HG02798 (cell line): Measurements from ENCODE around the gene IL7R.

Experiments
- ATAC-seq: cut with Tn5 transposase; IDR thresholded peaks from one replicate; pipeline ENCODE4 v1.9.1; 2021; ENCODE audit warnings: mild to moderate bottlenecking; ENCODE audit not compliant: unreplicated experiment, poor library complexity

Gene IL7R, protein sequence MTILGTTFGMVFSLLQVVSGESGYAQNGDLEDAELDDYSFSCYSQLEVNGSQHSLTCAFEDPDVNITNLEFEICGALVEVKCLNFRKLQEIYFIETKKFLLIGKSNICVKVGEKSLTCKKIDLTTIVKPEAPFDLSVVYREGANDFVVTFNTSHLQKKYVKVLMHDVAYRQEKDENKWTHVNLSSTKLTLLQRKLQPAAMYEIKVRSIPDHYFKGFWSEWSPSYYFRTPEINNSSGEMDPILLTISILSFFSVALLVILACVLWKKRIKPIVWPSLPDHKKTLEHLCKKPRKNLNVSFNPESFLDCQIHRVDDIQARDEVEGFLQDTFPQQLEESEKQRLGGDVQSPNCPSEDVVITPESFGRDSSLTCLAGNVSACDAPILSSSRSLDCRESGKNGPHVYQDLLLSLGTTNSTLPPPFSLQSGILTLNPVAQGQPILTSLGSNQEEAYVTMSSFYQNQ

DNA sequence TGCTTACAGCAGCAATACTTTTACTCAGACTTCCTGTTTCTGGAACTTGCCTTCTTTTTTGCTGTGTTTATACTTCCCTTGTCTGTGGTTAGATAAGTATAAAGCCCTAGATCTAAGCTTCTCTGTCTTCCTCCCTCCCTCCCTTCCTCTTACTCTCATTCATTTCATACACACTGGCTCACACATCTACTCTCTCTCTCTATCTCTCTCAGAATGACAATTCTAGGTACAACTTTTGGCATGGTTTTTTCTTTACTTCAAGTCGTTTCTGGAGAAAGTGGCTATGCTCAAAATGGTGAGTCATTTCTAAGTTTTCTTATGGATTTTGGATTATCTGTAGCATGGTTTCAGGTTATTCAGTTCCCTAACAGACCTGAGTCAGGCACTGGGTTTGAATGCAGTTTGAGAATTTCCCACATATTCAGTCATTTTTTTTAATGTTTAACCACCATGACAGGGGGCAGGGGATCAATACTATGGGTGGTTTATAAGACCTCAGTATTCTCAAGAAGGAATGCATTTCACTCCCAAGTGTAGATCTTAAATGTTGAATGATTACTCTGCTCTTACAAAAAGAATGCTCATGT is at the start of gene IL7R:
IL7R (plus strand) TSS at position 127 of the 587 bp plus-strand sequence; CDS start at position 214, 87 bp downstream.
- no peak for ATAC-seq

DNA sequence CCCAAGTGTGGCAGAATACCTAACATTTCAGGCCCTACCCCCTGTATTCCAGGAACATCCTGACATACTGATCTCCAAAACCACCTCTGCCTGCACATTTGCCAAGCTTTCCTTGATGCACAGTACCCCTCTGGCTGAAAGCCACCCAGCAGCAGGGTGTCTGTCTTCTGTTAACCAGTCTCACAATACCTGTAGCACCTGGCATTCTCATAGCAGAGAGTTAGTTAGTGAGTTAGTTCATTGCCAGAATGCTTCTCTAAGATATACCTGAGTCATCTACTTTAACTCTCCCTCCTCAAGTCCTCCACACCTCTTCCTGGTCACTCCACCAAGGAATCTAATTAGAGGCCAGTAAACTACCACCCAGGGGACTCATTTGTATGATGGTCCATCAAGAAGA is 46.1 kb upstream of the IL7R start:
- no peak for ATAC-seq

DNA sequence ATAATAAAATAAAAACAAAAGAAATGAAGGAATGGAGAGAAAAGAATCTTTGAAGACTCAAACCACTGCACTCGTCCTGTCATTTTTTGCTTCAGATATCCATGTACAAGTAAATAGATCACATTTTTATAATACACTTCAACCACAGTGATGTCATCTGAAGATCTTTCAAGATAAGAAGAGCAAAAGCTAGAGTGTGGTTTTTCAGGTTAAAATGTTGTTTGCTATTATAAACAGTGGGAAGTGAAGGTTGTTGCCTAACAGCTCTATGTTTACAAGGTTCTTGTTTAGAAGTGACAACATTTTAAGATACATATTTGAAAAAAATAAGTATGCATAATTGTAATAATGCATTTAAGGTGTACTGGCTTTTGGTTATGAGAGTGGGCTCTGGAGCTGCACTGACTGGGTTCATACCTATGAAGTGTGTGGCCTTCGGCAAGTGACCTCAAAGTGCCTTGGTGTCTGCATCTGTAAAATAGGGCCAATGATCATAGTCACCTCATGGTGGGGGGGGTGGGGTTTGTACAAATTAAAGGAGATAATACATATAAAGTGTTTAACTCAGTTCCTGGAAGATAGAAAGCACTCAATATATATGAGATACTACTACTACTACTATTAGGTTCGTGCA is 45.5 kb upstream of the IL7R start:
- ATAC-seq, result no peak

DNA sequence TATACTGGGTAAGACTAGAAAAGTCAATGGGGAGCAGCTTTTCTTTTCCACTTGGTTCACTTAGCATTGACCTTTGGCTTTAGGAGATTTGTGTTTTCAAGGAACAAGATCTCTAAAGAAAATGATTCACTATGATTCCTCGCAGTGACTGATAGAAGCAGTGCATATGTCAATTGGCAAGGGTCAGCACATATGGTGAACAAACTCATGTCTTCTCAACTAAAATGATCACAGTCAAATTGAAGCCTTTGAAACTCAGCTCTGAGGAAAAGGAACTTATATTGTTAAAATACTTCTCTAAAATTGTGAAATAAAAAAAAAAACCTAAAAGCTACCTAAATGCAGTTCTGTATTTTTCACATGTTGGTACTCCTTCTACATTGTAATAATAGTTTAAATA is 43.2 kb upstream of the IL7R start:
- ATAC-seq, result no peak

DNA sequence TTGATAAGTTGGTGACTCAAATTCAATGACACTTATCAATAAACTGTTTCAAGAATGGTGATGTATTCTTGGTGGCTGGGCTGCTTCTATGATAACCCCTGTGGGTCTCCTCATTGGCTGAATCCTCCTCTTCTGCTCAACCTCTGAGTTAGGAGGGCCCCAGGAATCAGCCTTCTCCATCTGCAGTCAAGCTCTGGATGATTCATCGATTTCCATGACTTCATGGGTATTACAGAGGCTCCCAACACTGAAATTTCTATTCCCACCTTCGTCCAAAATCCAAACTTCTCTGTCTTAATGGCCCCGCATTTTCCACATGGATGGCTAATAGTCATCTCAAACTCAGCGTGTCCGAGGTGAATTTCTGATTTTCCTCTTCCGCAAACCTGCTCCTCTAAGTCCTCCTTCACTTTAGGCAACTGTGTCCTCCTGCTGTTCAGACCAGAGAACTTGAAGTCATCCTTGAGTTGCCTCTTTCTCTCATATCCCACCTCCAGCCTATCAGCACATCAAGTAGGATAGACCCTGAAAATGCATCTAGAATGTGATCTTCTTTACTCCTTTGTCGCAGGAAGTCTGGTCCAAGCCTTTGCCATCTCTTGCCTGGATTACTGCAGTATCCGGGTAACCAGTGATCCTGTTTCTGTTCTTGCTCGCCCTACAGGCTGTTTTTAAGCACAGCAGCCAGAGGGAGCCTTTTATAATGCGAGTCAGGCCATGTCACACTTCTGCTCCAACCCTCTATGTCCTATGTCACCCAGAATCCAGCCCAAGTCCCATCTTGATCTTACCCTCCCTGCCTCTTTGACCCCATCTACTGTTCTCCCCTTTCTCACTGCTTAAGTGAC is 41.4 kb upstream of the IL7R start:
- ATAC-seq, result no peak

DNA sequence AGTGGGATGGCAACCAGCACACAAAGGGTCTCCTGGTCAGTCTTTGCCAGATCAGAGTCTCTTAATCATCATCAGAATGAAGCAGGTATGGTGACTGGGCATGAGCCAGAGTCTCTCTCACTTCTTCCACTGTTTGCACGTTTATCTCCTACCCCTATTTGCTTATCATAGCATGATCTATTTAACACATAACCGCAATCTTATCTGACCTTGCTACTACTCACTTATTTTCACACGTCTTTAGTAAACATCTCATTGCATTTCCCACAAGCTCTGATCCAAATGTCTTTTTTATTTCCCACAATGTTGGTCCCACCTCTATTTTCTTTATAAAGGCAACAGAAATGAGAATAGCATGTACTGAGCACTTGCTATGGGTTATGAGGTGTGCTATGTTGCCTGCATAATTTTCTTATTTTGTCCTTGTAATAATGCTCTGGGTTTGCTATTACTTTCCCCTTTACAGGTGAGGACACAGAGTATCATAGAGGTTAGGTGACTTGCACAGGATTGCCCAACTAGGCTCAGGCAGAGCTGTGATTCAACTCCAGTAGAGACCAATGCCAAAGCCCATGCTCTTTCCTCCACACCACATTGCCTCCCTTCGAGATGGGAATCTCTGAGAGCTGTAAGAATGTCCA is 39.7 kb upstream of the IL7R start:
- no peak for ATAC-seq

DNA sequence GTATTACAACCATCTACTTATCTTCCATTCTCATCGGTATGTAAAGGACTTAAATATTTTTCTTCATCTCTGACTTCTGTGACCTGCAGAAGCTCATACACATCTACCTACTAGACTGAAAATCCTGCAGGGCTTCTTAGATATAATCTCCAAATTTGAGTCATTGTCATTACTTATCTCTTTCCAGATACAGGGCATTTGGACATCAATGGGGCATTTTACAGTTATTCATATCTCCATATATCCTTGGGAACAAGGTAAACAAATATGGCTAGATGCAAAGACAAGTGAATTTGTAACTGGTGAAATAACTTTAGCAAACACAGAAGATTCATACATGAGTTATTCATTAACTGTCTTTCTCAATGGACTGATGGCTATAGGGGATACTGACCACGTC is 37.7 kb upstream of the IL7R start:
- no peak for ATAC-seq

DNA sequence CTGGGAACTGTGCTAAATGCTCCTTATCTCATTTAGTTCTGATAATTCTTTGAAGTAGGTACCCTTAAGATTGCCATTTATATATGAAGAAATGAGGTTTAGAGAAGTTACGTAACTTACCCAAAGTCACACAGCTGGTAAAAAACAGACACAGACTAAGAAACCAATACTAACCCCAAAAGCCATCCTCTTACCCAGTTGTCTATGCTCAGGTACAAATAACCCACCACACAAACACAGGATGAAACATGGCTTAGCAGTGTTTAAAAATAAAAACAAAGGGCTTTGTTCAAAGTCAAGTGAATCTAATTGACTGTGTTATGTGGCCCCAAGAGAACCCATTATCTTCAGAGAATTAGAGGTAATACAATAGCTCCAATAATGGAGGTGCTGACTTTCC is 37.0 kb upstream of the IL7R start:
- ATAC-seq, result no peak

DNA sequence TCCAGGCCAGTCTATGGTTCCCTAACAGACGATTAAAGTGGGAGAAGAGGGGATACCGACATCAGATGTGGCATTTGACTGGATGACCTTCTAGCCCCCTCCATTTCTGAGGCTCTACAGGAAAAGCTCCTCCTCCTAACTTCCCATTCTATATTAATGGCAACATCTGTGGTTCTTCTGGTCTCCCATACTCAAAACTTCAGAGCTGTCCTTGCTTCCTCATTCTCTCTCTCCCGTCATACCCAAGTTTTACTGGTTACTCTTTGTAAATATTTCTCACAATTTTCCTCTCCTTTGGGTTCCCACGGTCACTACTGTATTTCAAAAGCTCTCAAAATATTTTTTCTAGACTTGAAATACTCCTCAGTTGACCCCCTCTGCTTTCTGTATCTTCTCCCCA is 36.0 kb upstream of the IL7R start:
- no peak for ATAC-seq

DNA sequence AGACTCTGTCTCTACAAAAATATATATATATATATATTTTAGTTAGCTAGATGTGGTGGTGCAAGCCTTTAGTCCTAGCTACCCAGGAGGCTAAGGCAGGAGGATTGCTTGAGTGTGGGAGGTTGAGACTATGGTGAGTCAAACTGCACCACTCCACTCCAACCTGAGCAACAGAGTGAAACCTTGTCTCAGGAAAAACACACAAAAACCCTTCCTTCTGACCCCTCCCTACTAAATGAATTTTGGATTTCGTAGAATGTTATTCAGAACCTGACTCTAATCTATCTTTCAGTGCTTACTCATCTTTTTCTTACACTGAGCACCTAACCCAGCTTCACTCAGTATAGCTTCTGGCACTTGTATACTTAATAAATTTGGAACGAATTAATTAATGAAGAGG is 35.2 kb upstream of the IL7R start:
- ATAC-seq, result no peak

DNA sequence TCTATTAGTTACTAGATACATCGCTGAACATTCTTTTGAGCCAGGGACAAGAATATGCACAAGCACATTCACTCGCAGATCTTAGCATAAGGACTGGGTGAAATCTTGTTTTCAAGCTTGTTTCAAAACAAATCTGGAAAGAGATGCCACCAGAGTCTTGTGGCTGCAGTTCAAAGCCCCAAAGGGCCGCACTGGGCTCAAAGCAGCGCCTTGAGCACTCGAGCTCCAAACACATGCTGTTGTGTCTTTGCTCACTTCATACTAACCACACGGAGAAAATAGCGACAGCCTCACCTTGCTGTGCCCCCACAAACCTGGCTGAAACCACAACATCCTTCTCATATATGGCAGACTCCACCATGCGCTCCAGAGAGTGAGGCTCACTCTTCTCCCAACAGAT is 34.2 kb upstream of the IL7R start:
- no peak for ATAC-seq

DNA sequence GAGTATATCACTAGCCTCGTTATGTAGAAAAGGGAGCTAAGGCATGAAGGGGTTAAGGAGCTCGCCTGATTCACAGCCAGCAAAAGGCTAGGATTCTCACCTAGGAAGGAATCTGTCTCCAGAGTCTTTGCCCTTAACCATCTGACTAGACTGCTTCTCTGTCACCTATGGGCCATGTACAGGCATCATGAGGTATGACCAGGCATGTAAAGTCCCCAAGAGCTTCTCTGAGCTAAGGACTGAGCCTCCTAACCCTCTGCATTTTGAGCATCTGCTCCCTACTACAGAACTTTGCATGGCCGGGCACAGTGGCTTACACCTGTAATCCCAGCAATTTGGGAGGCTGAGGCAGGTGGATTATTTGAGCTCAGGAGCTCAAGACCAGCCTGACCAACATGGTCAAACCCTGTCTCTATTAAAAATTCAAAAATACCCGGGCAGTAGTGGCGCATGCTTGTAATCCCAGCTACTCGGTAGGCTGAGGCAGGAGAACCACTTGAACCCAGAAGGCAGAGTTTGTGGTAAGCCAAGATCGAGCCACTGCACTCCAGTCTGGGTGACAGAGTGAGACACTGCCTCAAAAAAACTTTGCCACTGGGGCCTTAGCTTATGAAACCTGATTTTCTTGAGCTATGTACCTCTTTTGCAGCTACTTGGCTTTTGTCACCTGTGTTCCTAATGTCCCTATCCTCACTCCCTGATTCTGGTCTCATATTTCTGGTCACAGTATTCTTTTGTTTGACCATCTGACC is 33.2 kb upstream of the IL7R start:
- ATAC-seq, result no peak

DNA sequence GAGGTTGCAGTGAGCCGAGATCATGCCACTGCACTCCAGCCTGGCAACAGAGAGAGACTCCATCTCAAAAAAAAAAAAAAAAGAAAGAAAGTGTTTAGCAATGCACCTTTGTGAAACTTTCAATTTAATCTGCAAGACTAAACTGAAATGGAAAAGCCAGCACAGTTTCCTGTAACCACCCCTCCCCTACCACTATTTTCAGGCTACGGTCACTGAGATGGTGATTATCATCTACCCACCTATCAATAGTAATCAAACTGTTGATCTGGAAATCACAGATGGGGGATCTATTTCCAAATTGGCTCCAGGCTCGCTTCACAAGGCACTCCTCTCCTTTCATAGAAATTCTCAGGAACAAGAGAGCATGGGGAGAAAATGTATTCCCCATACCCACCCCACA is 30.6 kb upstream of the IL7R start:
- no peak for ATAC-seq

DNA sequence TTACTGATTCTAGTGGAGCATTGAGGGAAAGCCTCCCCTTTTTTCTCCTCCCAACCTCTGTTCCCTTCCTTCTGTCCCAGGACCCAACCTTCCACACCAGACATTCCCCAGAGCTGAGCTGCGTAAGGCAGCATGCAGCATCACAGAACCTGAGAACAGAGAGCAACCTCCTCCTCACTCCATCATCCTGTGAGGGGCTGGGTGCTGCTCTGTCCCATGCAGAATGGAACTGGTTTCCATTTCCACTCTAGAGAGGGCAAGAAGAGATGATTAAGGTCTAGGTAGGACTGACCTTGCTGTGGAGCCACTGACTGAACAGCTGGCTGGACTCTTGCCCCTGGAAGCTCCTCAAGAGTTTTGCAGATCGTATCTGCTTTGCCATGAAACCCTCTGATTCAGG is 30.1 kb upstream of the IL7R start:
- ATAC-seq, result no peak

DNA sequence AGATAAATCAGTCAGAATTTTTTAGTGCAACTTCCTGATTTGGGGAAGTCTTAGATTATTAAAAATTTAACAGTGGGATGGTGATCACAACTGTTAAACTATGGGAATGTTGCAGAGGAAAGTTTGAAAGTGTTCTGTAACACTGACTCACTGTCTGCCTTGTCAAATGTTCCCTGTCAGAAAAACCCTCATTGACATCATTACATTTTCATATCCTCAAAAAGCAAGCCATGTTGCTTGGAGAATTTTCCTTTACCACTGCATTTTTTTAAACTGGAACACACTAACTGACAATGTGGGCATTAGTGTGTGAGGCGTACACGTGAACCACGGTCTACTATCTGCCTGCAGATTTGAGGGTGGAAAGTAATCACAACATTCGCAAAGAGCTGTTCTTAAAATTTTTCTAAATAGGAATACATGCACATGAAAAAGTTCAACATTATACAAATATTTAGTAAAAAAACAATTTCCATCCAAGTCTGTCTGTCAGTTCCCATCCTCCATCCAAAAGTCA is 28.6 kb upstream of the IL7R start:
- ATAC-seq, result no peak

DNA sequence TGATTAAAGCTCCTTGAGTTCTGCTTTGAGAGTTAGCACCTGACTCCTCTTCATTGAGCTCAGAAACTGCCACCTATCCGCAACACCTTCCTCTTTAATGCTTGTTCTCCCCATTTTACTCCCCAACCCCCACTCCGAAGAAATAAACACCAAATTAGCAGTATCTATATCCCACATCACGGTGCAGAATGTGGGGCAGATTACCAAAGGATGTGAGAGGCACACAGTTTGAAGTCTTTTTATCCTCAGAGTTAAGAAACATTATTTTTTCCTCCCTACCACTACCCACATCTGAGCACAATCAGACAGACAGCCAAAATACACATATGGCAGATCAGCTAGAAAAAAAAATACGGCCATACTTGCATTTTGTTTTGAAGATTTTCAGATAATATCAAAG is 26.1 kb upstream of the IL7R start:
- no peak for ATAC-seq

DNA sequence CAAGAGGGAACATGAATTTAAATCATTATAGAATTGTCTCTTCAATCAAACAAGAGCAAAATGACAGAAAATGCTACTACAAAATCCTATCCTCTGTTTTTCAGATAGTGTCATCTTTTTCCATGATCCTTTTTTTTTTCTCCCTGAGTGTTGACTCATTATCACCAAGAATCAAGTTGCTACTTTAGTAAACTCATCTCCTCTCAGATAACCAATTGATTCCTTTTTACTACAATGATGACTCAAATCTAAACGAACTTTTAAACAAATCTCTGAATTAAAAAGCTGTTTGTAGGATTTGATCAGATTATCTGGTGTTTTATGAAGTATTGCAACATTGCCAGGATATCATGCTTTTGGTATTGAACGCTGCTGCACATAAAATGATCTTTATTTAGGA is 23.9 kb upstream of the IL7R start:
- ATAC-seq, result no peak

DNA sequence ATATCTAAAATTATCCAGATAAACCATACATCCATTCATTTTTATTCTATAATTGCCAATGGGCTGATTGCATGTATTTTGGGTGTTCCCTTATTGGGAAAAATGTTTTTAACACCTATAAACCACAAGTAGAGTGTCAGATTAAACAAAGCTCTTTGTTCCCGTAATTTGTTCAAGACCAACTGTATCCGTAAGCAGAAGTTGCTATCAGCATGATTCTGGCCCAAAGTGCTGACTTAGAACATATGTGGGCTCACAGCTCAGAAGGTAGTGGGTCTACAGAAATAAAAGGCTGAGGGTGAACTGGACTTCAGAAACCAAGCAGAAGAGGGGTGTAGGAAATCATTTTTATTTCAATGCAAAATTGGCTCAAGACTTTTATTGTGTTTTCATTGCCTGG is 23.5 kb upstream of the IL7R start:
- ATAC-seq, result no peak
